Activated naive CD8-positive, alpha-beta T cell treated with anti-CD3 and anti-CD28 coated beads for 36 hours (primary cell): Measurements from ENCODE around the gene MYH15. TPM values are rescaled to one million over a fixed set of nuclear protein-coding genes. Genes with fewer than 3 reads are reported as not detected.

Experiments used
- DNase-seq: peaks from one replicate; pipeline ENCODE4 v3.0.0; 2021
- H3K27ac Mint-ChIP-seq: one replicate; pipeline ENCODE4 v1.8.0; 2022; ENCODE audit warnings: mild to moderate bottlenecking, moderate library complexity, mixed read lengths
- H3K27me3 Mint-ChIP-seq: one replicate; pipeline ENCODE4 v1.8.0; 2022; ENCODE audit warnings: mild to moderate bottlenecking, mixed read lengths
- H3K36me3 Mint-ChIP-seq: one replicate; pipeline ENCODE4 v1.8.0; 2021; ENCODE audit warnings: mild to moderate bottlenecking, mixed read lengths
- H3K4me1 Mint-ChIP-seq: one replicate; pipeline ENCODE4 v1.8.0; 2021; ENCODE audit warnings: mixed read lengths
- H3K4me3 Mint-ChIP-seq: one replicate; pipeline ENCODE4 v1.8.0; 2022; ENCODE audit warnings: mild to moderate bottlenecking, moderate library complexity, mixed read lengths
- H3K9me3 Mint-ChIP-seq: one replicate; pipeline ENCODE4 v1.8.0; 2022; ENCODE audit warnings: mixed read lengths
- total RNA-seq, 2 experiments: library from RNA; stranded (reverse); gene quantifications; one replicate each; pipeline ENCODE4 v1.2.3, GENCODE V29; 2021

MYH15 gene
- total RNA-seq, 2 experiments from 2014 or later = 0.14 TPM

GRCh38 chr3:108403686-108404345 is 106.6 kb downstream of the MYH15 start:
- peaks cover 6% of the 10 kb centered on the region for H3K4me1 Mint-ChIP-seq
- no peak overlapping the region for H3K4me3 Mint-ChIP-seq
- peaks cover 1% of the 10 kb centered on the region for H3K9me3 Mint-ChIP-seq
- peaks cover 2% of the 10 kb centered on the region for H3K36me3 Mint-ChIP-seq
- no peak for DNase-seq
- no peak overlapping the region for H3K27ac Mint-ChIP-seq
- no peaks in the 10 kb centered on the region for H3K27me3 Mint-ChIP-seq

- H3K27me3 Mint-ChIP-seq = no peaks in the 10 kb centered on the region
- peaks cover 2% of the 10 kb centered on the region for H3K36me3 Mint-ChIP-seq
- H3K4me3 Mint-ChIP-seq = no peak overlapping the region
- peaks cover 6% of the 10 kb centered on the region for H3K4me1 Mint-ChIP-seq
- peaks cover 1% of the 10 kb centered on the region for H3K9me3 Mint-ChIP-seq
- H3K27ac Mint-ChIP-seq = no peak overlapping the region
- no peak for DNase-seq
Measured at GRCh38 chr3:108403198-108403597, 107.2 kb downstream of the MYH15 start.

GRCh38 chr3:108401836-108402235 is 108.6 kb downstream of the MYH15 start:
- Mint-ChIP-seq H3K4me1 (peaks cover 5% of the 10 kb centered on the region), H3K4me3 (no peak overlapping the region), H3K36me3 (peaks cover 2% of the 10 kb centered on the region), H3K9me3 (peaks cover 1% of the 10 kb centered on the region), H3K27ac (no peak overlapping the region), H3K27me3 (peaks cover 3% of the 10 kb centered on the region)
- no peak for DNase-seq

- Mint-ChIP-seq H3K27me3 (peaks cover 3% of the 10 kb centered on the region), H3K4me3 (no peak overlapping the region), H3K4me1 (peaks cover 3% of the 10 kb centered on the region), H3K36me3 (peaks cover 2% of the 10 kb centered on the region), H3K9me3 (peaks cover 1% of the 10 kb centered on the region), H3K27ac (no peak overlapping the region)
- no peak for DNase-seq
Measured at GRCh38 chr3:108398510-108398909, 111.9 kb downstream of the MYH15 start.

GRCh38 chr3:108396336-108396735 is 114.1 kb downstream of the MYH15 start:
- H3K27me3 Mint-ChIP-seq = peaks cover 5% of the 10 kb centered on the region
- no peak overlapping the region for H3K27ac Mint-ChIP-seq
- peaks cover 2% of the 10 kb centered on the region for H3K36me3 Mint-ChIP-seq
- DNase-seq = no peak
- no peak overlapping the region for H3K4me3 Mint-ChIP-seq
- peaks cover 3% of the 10 kb centered on the region for H3K4me1 Mint-ChIP-seq
- H3K9me3 Mint-ChIP-seq = peaks cover 1% of the 10 kb centered on the region

- Mint-ChIP-seq H3K36me3 (no peaks in the 10 kb centered on the region), H3K9me3 (no peaks in the 10 kb centered on the region), H3K4me1 (peaks cover 3% of the 10 kb centered on the region), H3K27ac (no peak overlapping the region), H3K27me3 (peaks cover 7% of the 10 kb centered on the region), H3K4me3 (no peak overlapping the region)
- DNase-seq = no peak
Measured at GRCh38 chr3:108394563-108394962, 115.8 kb downstream of the MYH15 start.

GRCh38 chr3:108394016-108394415 is 116.4 kb downstream of the MYH15 start:
- no peaks in the 10 kb centered on the region for H3K9me3 Mint-ChIP-seq
- no peak overlapping the region for H3K4me3 Mint-ChIP-seq
- H3K4me1 Mint-ChIP-seq = peaks cover 6% of the 10 kb centered on the region
- no peak for DNase-seq
- no peak overlapping the region for H3K27ac Mint-ChIP-seq
- peaks cover 7% of the 10 kb centered on the region for H3K27me3 Mint-ChIP-seq
- H3K36me3 Mint-ChIP-seq = no peaks in the 10 kb centered on the region

- Mint-ChIP-seq H3K9me3 (no peaks in the 10 kb centered on the region), H3K4me1 (peaks cover 14% of the 10 kb centered on the region), H3K27ac (no peak overlapping the region), H3K4me3 (no peak overlapping the region), H3K36me3 (no peaks in the 10 kb centered on the region), H3K27me3 (peaks cover 7% of the 10 kb centered on the region)
- DNase-seq = no peak
Measured at GRCh38 chr3:108393128-108393900, 117.1 kb downstream of the MYH15 start.

- Mint-ChIP-seq H3K27ac (no peak overlapping the region), H3K4me1 (peaks cover 25% of the 10 kb centered on the region), H3K36me3 (no peaks in the 10 kb centered on the region), H3K27me3 (peaks cover 4% of the 10 kb centered on the region), H3K9me3 (no peaks in the 10 kb centered on the region), H3K4me3 (no peak overlapping the region)
- no peak for DNase-seq
Measured at GRCh38 chr3:108391917-108392593, 118.3 kb downstream of the MYH15 start.

GRCh38 chr3:108389372-108389771 is 121.0 kb downstream of the MYH15 start:
- H3K36me3 Mint-ChIP-seq = no peaks in the 10 kb centered on the region
- H3K27ac Mint-ChIP-seq = no peak overlapping the region
- no peaks in the 10 kb centered on the region for H3K9me3 Mint-ChIP-seq
- peaks cover 26% of the 10 kb centered on the region for H3K4me1 Mint-ChIP-seq
- peaks cover 4% of the 10 kb centered on the region for H3K27me3 Mint-ChIP-seq
- no peak overlapping the region for H3K4me3 Mint-ChIP-seq
- no peak for DNase-seq

- Mint-ChIP-seq H3K27me3 (peaks cover 4% of the 10 kb centered on the region), H3K4me3 (no peak overlapping the region), H3K9me3 (no peaks in the 10 kb centered on the region), H3K36me3 (no peaks in the 10 kb centered on the region), H3K4me1 (peaks cover 26% of the 10 kb centered on the region), H3K27ac (peak overlapping the region; percentile 62)
- peak; percentile 22 for DNase-seq
Measured at GRCh38 chr3:108388136-108389132, 122.0 kb downstream of the MYH15 start.

- peaks cover 26% of the 10 kb centered on the region for H3K4me1 Mint-ChIP-seq
- no peaks in the 10 kb centered on the region for H3K9me3 Mint-ChIP-seq
- no peak overlapping the region for H3K27ac Mint-ChIP-seq
- no peak overlapping the region for H3K4me3 Mint-ChIP-seq
- H3K27me3 Mint-ChIP-seq = peaks cover 4% of the 10 kb centered on the region
- DNase-seq = no peak
- H3K36me3 Mint-ChIP-seq = no peaks in the 10 kb centered on the region
Measured at GRCh38 chr3:108387063-108387462, 123.3 kb downstream of the MYH15 start.

GRCh38 chr3:108383306-108383705 is 127.1 kb downstream of the MYH15 start:
- H3K4me3 Mint-ChIP-seq = no peak overlapping the region
- H3K36me3 Mint-ChIP-seq = no peaks in the 10 kb centered on the region
- H3K27me3 Mint-ChIP-seq = no peaks in the 10 kb centered on the region
- no peak for DNase-seq
- no peaks in the 10 kb centered on the region for H3K9me3 Mint-ChIP-seq
- H3K27ac Mint-ChIP-seq = no peak overlapping the region
- H3K4me1 Mint-ChIP-seq = peaks cover 21% of the 10 kb centered on the region

GRCh38 chr3:108381529-108382140 is 128.8 kb downstream of the MYH15 start:
- no peak overlapping the region for H3K4me3 Mint-ChIP-seq
- H3K27ac Mint-ChIP-seq = no peak overlapping the region
- no peak for DNase-seq
- H3K4me1 Mint-ChIP-seq = peaks cover 6% of the 10 kb centered on the region
- H3K36me3 Mint-ChIP-seq = no peaks in the 10 kb centered on the region
- H3K9me3 Mint-ChIP-seq = no peaks in the 10 kb centered on the region
- no peaks in the 10 kb centered on the region for H3K27me3 Mint-ChIP-seq
